Fibroblast of lung (primary cell): Measurements from ENCODE around the gene TSACC. TPM values are rescaled to one million over a fixed set of nuclear protein-coding genes. Genes with fewer than 3 reads are reported as not detected.

Source experiments
- DNase-seq, 2 donors: peaks; one replicate each; pipeline versions ENCODE4 v3.0.0 to v3.0.0-alpha.2; 2010; ENCODE audit warnings: low read depth in 2 of 2
- H2AFZ ChIP-seq: 2 replicates; pipeline ENCODE4 v1.5.1; 2012; ENCODE audit warnings: low read length, control low read depth, inconsistent platforms
- H3K27ac ChIP-seq: 2 replicates; pipeline ENCODE4 v1.5.1; 2011; ENCODE audit warnings: low read length, control low read depth; ENCODE audit not compliant: insufficient read depth
- H3K27me3 ChIP-seq: 2 replicates; pipeline ENCODE4 v1.5.1; 2011; ENCODE audit warnings: mild to moderate bottlenecking, low read length; ENCODE audit not compliant: control insufficient read depth, insufficient read depth
- H3K36me3 ChIP-seq: 2 replicates; pipeline ENCODE4 v1.5.1; 2011; ENCODE audit warnings: low read length; ENCODE audit not compliant: control insufficient read depth, insufficient read depth
- H3K4me1 ChIP-seq: 2 replicates; pipeline ENCODE4 v1.5.1; 2011; ENCODE audit warnings: low read length; ENCODE audit not compliant: control insufficient read depth, insufficient read depth; ENCODE audit errors: extremely low read depth
- H3K4me2 ChIP-seq: 2 replicates; pipeline ENCODE4 v1.5.1; 2011; ENCODE audit warnings: low read length, control low read depth; ENCODE audit not compliant: insufficient read depth; ENCODE audit errors: extremely low read depth
- H3K4me3 ChIP-seq, 4 experiments: fragments of 200-600 bp in 1 of 4; sonication (generic) in 1 of 4; replicated peaks in 1 of 4; 2 replicates each; pipeline ENCODE4 v1.5.1; 2011 to 2016; ENCODE audit warnings: low read length in 4 of 4, low read depth in 3 of 4, mild to moderate bottlenecking in 3 of 4, control low read depth in 2 of 4, inconsistent platforms in 1 of 4, mixed read lengths in 1 of 4; ENCODE audit not compliant: insufficient read depth in 1 of 4; ENCODE audit errors: control extremely low read depth in 1 of 4
- H3K79me2 ChIP-seq: 2 replicates; pipeline ENCODE4 v1.5.1; 2012; ENCODE audit warnings: mild to moderate bottlenecking, low read length, inconsistent platforms; ENCODE audit not compliant: control insufficient read depth, insufficient read depth
- H3K9ac ChIP-seq: 2 replicates; pipeline ENCODE4 v1.5.1; 2011; ENCODE audit warnings: mild to moderate bottlenecking, low read length, control low read depth; ENCODE audit not compliant: insufficient read depth
- H3K9me3 ChIP-seq: 2 replicates; pipeline ENCODE4 v1.5.1; 2012; ENCODE audit warnings: low read depth, low read length; ENCODE audit not compliant: control insufficient read depth, insufficient read depth
- H4K20me1 ChIP-seq: 2 replicates; pipeline ENCODE4 v1.5.1; 2011; ENCODE audit warnings: low read length; ENCODE audit not compliant: control insufficient read depth, insufficient read depth; ENCODE audit errors: extremely low read depth
- CTCF ChIP-seq, 2 donors: IDR thresholded peaks in 1 of 2; conservative IDR thresholded peaks in 1 of 2; 1 replicate in 1 of 2; 2 replicates in 1 of 2; pipeline ENCODE4 v1.5.1; 2011 to 2012; ENCODE audit warnings: low read length in 2 of 2, control low read depth in 1 of 2, inconsistent platforms in 1 of 2, low read depth in 1 of 2, mild to moderate bottlenecking in 1 of 2
- EZH2 ChIP-seq: IDR thresholded peaks from 2 replicates; pipeline ENCODE4 v1.5.1; 2012; ENCODE audit warnings: low read length, control low read depth, mild to moderate bottlenecking; ENCODE audit errors: missing control alignments
- polyA plus RNA-seq, 2 donors: library from polyadenylated mRNA; depleted of rRNA in 1 of 2; stranded (reverse) in 1 of 2; unstranded in 1 of 2; fragments of >200 nt; gene quantifications; 2 replicates each; pipeline ENCODE4 v1.2.1, GENCODE V29; 2011 to 2012; ENCODE audit warnings: missing spikeins in 1 of 2
- total RNA-seq: library from RNA; depleted of rRNA; stranded (reverse); fragments of >200 nt; gene quantifications from 2 replicates; pipeline ENCODE4 v1.2.1, GENCODE V29; 2014

Gene TSACC
- total and polyA plus RNA-seq, 2 donors (not counting 1 experiment from before 2014, with no cell fraction given): 0.50 to 0.54 TPM

GRCh38 chr1:156298852-156299357, 39.4 kb upstream of the TSACC start, which contains the start of gene VHLL:
Gene VHLL, minus strand, starts transcription at chr1:156299307. Its CDS starts 118 bp downstream, at chr1:156299189.
- DNase-seq: no peak
- no peak within 1 kb of the TSS for H3K4me3 ChIP-seq
- H3K4me2 ChIP-seq: no peak within 1 kb of the TSS

GRCh38 chr1:156303241-156303640, 35.1 kb upstream of the TSACC start:
- Histone ChIP-seq H3K9me3 (no peaks in the 10 kb centered on the region), H3K36me3 (peaks cover 6% of the 10 kb centered on the region), H4K20me1 (no peaks in the 10 kb centered on the region), H3K27me3 (no peaks in the 10 kb centered on the region), H3K27ac (no peak overlapping the region), H3K9ac (no peak overlapping the region), H2AFZ (no peak overlapping the region), H3K4me1 (no peaks in the 10 kb centered on the region), H3K4me2 (no peak overlapping the region), H3K4me3 (no peak overlapping the region), H3K79me2 (no peaks in the 10 kb centered on the region)
- no peak for DNase-seq
- no peak for TF ChIP-seq CTCF (conservative IDR thresholded peaks at IDR 0.05 in 1 of 2, IDR thresholded peaks at IDR 0.05 in 1 of 2; ENCODE audit: low read depth in 1 of 2, low read length in 2 of 2)
- no peak for TF ChIP-seq EZH2

More at GRCh38 chr1:156298852-156299357, 39.4 kb upstream of the TSACC start, which contains the start of gene VHLL:
- Histone ChIP-seq H3K36me3 (no peaks in the 10 kb centered on the region), H4K20me1 (no peaks in the 10 kb centered on the region), H2AFZ (no peak within 1 kb of the TSS), H3K27ac (no peak within 1 kb of the TSS), H3K9ac (no peak within 1 kb of the TSS), H3K79me2 (peaks cover 6% of the 10 kb centered on the region), H3K9me3 (no peaks in the 10 kb centered on the region), H3K27me3 (no peaks in the 10 kb centered on the region), H3K4me1 (peaks cover 6% of the 10 kb centered on the region)
- TF ChIP-seq EZH2 (no peak), CTCF (conservative IDR thresholded peaks at IDR 0.05 in 1 of 2, IDR thresholded peaks at IDR 0.05 in 1 of 2; ENCODE audit: low read depth in 1 of 2, low read length in 2 of 2) (no peak)

- Histone ChIP-seq H3K9ac (no peak overlapping the region), H3K4me2 (no peak overlapping the region), H4K20me1 (no peaks in the 10 kb centered on the region), H3K4me3 (no peak overlapping the region), H3K4me1 (no peaks in the 10 kb centered on the region), H3K27me3 (no peaks in the 10 kb centered on the region), H2AFZ (no peak overlapping the region), H3K36me3 (peaks cover 11% of the 10 kb centered on the region), H3K9me3 (no peaks in the 10 kb centered on the region), H3K27ac (no peak overlapping the region), H3K79me2 (no peaks in the 10 kb centered on the region)
- TF ChIP-seq EZH2 (no peak), CTCF (conservative IDR thresholded peaks at IDR 0.05 in 1 of 2, IDR thresholded peaks at IDR 0.05 in 1 of 2; ENCODE audit: low read depth in 1 of 2, low read length in 2 of 2) (no peak)
- peak in 1 of 2 donors; percentile 15 for DNase-seq
Observed at GRCh38 chr1:156305215-156305614, 33.1 kb upstream of the TSACC start.
